ENCODE data around the gene MAD1L1.

MAD1L1 gene

DNA sequence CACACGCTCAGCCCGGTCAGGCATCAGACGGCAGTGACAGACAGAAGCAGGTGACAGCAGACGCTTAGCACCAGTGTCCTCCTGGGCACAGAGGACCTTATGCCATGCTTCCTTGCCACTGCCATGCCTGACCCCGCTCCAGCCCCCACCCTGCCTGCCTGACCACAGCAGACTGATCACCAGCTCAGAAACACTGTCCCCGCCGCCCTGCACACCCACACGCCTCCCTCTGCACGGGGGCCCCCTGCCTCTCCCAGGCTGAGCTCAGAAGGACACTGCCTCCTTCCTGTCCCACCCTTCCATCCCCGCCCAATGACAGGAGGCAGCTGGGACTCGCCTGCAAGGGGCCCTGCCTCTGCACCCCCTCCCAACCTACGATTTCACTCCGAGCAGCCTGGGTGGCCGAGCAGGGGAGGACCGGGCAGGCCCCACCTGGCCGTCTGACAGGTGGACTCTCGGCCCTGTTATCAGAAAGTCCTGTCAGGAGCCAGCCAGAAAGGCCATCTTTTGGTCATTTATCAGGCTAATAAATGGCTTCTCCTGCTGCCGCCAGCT, 379.2 kb downstream of the MAD1L1 start:
- DNase-seq: no peak

DNA sequence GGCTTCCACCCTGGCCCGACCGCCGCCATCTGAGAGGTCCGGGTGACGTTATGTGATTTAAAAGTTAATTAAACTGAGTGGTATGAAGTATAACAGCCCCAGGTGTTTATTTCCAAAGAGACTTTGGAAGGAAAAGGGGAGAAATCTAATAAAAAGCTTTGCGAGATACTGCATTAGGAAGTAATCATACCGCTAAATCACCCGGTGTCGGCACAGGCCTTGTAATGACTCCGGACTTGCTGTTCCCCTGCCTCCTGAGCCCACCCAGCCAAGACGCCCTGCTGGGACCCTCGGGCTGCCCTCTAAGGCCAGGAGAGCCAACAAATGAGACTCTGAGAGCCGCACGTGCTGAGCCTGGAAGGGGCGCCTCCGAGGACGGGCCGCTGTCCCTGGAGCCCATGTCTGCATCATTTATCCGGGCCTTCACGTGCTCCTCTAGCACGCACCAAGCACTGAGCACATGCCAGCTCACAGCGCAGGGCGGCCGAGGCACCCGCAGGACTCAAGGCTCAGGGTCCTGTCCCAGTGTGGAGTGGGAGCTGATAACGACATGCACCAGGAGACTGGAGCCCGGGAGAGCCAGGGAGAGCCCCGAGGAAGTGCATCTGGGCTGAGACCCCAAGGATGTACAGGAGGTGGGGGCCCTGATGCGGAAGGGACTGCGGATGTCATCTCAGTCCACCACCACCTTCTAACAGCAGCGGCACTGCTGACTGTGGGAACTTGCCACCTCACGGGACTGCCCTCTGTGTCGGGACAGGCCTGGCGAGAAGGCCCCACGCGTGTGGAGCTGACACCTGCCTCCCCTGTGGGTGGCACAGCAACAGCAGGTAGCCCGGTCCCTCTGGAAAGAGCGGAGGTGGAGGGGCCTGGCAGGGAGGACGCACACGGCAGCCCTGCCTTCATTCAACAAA, 380.0 kb downstream of the MAD1L1 start:
- DNase-seq: no peak

DNA sequence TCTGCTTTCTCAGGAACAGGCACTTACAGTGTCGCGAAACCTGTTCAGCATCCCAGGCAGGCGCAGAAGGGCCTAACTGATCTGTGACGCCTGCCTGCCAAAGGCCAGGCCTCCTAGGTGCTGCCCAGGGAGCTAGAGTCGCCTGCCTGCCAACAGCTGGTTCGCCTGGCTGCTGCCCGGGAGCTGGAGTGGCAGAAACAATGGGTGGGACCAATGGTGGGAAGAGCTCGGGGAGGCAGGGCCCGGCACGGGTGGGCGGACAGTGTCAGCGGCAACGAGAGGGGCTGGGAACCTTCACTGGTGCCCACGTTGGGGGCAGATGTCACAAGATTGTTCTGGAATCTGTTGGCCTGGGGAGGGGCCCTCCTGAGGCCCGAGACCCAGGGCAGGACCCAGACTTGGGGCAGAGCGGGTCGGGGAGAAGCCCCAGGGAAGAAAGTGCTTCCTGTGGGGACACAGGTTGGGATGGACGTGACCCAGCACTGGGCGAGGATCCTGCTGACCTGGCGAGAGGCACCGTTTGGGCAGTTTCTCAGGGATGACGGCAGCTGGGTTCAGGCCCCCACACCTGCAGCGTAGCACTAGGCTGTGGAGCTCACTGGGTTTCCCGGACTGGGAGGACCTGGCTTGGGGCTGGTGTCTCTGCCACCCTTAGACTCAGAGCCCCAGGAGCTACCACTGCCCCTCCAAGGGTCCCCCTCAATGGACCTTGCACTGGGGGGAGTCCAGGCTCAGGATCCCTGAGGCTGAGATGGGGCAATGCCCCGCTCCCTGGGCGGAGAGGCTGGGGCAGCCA, 380.8 kb downstream of the MAD1L1 start:
- DNase-seq: no peak

DNA sequence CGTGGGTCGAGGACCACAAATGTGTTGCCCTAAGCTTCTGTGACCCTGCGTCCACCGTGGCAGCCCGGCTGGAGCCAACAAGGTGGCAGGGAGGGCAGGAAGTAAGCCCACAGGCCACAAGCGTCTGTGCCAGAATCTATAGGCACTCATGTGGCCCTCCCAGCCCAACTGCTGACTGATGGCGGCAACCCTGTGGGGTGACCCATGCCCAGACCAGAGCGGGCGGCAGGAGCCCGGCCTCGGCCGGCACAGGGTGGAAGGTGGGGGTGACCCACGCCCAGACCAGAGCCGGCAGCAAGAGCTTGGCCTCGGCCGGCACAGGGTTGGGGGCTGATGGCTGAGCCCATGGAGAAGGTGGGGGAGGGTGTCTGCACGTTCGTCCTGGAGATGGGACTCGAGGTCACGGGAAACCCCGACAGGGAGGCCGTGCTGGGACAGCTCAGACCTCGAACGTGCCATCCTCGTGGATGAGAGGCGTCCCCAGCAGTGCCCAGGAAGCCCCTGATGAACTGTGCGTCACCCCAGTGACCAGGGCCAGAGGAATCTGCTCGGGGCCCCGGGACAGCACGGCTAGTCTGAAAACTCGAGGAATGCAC, 381.7 kb downstream of the MAD1L1 start:
- no peak for DNase-seq

DNA sequence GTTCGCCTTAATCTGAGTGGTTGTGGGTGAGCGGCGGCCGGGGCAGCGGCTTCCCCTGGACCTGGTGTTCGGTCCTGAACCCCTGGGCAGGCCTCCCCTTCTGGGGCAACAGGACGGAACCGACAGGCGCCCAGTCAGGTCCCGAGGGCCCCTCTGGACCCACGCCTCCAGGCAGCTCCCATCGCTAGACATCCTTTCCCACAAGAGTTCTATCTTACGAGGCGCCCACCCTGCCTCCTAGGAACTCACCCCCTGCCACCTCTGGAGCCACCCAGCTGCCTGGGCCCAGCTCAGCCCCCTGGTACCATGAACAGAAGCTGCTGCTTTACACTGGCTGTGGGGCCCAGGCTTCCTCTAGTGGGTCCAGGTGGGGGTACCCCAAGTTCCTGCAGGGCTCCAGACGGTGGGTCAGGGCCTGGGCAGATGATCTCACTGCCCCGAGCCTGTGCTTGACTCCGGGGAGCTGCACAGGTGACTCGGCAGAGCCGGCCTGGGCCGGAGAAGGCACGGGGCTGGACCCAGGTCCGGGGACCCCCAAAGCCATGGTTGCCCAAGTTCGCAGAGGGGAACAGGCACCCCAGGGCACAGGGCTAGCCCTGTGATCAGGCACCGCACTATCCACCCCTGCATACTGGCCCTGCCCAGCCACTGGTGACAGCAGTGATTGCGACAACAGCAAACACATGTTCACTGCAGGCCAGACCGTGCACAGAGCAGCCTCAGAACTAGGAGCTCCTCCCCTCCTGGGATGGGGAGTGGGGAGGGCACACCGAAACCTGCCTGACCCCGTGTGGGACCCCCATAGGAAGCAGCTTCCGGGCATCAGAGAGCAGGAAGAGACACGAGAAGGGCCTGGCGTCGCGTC, 382.4 kb downstream of the MAD1L1 start:
- DNase-seq: no peak

DNA sequence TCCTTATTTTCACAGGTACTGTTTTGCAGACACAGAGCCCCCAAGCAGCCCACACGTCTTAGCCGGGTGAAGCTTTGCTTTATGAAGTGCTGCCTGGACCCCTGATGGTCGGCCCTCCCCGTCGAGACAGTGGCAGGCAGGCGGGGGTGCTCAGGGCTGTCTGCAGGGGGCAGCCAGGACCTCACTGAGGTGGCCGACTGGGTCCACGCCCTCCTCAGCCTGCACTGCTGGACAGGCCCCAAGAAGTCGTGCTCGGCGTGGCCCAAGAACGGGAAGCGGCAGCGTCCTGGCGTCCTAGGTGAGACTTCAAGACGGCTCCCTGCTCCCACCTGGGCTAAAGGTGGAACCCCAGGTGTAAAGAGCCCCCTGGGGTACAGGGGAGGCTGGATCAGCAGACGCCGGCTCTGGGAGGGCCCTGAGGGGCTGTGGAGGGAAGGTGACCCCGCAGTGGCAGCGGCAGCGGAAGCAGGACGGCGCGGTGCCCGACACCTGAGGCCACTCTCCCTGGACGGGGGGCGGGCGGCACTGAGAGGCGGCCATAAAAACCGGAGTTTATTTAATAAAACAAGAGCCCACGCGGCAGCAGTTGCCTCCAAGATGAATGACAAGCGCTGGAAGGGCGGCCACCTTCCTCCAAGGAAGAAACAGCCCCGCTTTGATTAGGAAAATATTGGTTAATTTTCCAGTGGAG, 383.2 kb downstream of the MAD1L1 start:
- DNase-seq: no peak

DNA sequence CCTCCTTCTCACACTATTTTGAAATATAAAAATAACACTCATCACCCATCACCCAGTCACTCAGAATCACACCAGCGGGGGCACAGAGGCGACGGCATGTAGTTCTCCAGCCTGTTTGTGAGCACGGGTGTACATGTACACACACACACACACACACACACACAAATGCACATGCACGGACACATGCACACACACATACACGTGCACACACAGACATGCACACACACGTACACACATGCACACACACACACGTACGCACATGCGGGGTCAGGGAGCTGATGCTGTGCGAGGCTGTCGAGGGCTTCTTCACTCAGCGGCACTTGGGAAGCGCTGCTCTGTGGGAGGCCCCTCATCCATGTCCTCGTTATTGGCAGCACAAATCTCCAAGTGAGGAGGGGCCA, 383.8 kb downstream of the MAD1L1 start:
- DNase-seq: no peak

DNA sequence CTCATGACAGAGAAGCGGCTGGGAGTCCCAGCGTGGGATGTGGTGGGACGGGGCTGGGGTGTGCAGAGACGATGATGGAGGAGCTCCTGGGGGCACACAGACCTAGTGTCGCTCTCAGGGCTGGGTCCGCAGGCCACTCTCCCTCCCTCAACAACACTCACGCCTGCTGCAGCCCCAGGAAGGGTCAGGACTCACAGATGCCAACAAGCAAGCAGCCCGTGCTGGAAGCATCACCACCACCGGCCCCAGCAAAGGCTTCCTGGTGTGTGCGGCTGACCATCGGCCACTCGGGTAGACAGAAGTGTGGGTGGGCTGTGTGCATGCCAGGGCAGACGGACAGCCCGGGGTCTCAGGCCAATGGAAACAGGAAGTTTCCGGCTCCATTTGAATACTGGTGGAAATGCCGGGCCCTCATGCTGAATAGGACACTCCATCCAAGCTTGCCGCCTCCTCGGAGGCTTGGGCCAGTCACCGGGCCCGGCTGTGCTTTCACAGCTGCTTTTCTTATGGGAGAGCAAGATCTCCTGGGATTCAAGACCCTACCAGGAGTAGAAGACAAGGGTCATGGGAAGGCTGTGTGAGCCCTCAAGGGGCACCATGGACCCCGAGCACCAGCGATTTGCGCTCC, 384.6 kb downstream of the MAD1L1 start:
- DNase-seq: no peak

DNA sequence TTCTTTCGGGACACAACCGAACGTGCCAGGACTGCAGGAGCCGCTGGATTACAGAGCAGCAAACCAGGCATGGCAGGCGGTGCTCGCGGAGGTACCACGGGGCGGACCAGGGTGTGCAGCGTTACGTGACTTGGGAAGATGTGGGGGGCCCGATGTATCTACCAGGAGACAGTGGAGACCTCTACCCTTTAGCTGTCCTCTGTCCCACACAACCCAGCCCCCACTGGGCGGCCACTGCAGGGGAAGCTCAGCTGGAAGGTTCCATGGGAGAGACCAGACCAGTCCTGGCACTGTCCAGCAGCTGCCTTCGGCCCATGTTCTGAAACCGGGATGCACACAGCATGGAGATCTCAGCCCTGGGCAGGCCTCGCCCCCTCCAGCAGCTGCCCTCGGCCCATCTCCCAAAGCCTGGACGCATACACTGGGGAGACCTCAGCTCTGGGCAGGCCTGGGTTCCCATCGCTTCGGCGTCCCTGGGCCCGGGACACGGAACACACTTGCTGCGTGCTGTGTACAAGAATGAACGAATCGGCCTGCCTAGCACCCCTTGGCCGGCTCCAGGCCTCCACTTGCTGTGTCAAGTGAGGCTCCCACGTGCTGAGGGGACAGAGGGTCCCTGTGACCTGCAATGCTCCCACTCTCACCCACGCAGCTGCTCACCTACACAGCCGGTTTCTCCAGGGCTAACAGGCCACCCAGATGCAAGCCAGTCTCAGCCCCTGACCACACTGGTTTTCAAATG, 385.3 kb downstream of the MAD1L1 start:
- no peak for DNase-seq

DNA sequence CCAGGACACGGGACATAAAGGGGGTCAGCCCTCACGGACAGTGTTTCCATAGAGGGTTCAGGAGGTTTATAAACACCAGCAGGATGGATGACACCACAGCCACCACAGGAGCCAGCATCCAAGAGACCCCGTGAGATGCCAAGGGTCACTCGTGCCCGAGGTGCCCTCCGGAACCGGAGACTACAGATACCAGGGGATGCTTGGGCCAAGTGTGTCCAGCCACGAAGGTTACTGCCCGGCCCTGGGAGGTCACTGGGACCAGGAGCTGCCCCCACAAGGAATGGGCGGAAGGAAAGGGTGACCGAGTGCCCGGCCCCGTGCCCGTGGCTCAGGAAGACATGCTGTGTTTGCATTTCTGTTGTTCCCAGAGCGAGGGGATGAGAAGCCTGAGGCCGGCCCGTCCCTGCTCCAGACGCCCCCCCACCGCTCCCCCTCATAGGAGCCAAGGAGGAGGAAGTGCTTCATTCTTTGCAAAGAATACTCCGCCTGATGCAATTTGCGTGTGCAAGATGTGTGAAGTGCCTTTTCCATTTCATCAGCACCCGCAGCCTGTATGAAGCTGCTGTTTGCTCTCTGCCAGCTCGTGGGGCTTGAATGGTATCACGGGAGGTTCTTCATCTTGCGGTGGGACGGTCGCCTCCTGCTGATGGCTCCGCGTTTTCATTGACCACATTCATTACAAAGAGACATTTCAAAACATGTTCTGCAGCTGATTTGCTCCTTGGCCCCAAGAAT, 386.2 kb downstream of the MAD1L1 start:
- DNase-seq: no peak

DNA sequence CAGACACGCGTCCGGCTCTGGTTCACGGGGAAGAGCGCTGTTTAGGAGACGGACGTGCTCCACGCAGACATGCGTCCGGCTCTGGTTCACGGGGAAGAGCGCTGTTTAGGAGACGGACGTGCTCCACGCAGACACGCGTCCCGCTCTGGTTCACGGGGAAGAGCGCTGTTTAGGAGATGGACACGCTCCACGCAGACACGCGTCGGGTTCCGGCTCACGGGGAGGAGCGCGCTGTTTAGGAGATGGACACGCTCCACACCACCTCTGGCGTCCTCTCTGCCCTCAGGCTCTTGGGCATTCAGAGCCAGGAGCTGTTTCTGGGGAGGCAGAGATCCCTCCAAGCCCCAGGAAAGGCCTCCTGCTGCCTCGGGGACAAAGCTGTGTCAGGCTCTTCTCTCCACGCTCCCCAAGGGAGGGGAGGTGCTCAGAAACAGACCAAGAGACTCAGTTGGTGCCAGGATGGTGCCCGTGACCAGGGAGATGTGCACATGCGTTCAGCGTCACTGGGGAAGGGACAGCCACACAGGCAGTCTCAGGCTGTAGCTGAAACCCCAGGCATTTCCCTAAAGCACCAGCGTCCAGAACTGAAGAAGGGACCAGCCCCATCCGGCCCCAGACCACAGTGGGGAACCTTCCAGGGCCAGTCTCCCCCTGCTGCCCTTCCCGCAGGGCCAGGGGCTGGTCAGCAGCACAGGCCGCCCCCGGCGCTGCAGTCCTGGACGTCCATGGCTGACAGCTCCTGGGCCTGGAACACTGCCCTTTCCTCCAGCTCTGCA, 387.0 kb downstream of the MAD1L1 start:
- no peak for DNase-seq

DNA sequence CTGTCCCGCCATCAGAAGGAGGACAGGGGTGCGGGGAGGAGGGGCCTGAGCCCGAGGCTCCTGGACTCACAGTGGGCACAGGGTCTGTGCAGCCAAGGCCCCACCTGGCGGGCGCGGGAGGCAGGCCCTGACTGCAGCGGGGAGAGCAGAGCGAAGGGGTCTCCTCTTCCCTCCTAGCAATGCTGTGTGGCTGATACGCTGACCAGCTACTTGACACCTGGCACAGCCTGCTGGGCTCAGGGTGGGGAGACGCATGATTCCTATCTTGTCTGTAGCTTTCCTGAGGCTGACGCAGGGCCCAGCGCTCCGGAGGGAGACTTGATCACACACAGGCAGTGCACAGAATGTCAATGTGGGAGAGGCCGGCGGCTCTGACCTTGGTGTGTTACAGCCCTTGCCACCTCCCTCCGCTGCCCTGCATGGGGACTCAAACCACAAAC, 387.8 kb downstream of the MAD1L1 start:
- no peak for DNase-seq

DNA sequence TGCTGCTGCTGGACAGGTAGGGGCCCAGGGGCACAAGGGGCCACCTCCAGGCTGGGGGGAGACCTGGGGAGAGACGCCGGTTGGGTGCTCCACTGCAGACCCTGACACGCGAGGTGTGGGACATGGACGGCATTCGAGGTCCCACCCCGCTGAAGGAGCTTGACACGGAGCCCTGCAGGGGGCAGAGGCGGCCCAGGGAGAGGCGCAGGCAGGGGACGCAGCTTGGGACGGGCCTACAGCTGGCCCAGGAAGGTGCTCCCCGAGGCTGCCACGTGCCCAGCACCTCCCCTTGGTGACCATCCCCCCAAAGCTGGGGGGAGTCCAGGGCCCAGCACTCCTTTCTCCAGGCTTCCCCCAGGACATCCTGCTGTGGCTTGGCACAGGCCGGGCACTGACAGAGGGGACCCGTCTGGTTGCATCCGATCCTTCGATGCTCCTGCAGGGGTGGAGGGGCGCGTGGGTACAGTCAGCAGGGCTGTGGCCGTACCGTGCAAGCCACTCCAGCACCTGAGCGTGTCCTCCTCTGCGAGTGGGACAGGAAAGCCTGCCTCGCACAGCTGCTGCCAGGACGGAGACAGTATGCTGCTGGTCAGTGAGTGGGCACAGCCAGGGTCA, 388.3 kb downstream of the MAD1L1 start:
- no peak for DNase-seq

DNA sequence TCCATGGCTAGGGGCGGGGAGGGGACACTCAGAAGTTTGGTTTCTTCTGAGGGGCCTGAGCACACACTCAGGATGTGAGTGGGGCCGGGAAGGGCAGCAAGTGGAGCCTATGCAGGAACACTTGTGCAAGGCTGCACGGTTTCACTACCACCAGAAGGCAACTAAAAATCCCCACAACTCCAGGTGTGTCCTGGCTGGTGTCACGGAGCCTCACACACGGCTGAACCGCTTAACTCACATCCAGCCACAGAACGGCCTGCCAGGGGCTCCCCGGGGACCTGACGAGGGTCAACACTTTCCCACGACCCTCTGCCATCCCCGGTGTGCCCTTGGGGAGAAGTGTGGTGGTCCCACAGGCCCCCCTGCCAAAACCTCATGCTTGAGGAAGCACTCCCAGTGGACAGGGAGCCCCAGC, 388.8 kb downstream of the MAD1L1 start:
- no peak for DNase-seq

DNA sequence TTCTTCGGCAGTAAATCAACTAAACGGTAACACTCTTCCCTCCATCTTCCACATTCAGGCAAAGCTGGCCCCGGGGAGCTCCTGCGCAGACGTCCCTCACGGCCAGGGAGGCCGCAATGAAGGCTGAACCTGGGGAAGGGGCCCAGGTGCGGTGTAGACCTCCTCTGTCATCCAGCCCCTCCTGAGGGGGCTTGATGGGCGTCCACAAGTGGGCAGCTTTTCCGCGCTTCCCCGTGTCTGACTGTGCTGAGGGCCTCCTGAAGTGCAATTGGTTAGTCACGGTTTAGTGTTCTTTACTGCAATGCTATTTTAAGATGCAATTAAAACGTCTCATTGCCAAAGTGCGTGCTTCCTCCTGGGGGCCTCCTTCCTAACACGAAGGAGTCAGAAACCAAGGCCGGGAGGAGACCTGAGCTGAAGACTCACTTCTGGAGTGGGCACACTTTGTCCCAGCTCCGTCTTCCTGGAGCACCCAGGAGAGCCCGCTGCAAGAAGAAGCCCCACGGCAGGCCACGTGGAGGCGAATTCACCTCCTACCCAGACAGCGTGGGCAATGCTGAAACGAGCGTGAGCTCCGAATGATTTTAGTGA, 389.4 kb downstream of the MAD1L1 start:
- no peak for DNase-seq

DNA sequence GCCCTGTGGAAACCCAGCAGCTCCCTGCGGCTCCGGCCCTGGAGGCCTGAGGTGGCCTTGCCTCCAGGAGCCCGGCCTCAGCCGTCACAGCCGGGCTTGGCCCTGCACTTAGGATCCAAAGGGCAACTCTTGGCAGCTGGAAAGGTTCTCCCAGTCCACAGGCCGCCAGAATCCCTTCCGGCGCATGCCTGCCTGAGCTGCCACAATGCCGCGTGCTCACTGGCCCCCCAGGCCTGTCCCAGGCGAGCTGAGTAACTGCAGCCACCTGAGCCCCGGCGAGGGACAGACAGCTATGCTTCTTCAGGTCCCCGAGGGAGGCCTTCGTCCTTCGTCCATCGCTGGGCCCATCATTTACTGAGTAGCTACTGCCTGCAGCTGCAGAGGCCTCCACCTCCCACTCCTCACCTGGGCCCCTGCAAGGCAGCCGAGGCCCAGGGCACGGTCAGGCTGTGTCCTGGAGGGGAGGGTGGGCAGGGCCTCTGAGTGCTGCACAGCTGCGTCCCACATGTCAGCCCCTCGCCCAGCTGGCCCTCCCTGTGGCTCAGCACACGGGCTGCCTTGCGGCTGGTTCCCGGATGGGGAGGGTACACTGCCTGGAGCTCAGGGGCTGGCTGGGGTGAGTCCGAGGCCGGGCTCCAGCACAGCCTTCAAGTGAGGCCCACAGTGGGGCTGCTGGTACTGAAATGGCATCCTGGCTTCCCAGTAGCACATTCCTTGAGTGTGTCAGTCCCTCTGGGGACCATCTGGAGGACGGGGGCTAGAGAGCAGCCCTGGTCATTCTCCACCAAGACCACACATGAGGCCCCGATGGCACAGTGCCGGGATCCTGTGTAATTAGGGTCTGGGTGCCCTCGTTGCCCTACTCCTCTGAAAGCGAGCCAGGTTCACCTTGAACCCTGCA, 390.2 kb downstream of the MAD1L1 start:
- DNase-seq: no peak
